T-helper 1 cell treated with Interleukin-12 subunit alpha and Interleukin-12 subunit beta and Interleukin-4 antibody, amounts not matched to agents 30 μg/mL and 1 μg/mL, for 36 hours (primary cell): ENCODE results near the gene CFAP46.

Source experiments
- H3K27ac Mint-ChIP-seq: one replicate; pipeline ENCODE4 v1.8.0; 2021; ENCODE audit warnings: mild to moderate bottlenecking, mixed read lengths
- H3K27me3 Mint-ChIP-seq: one replicate; pipeline ENCODE4 v1.8.0; 2021; ENCODE audit warnings: low read depth, mixed read lengths
- H3K36me3 Mint-ChIP-seq: one replicate; pipeline ENCODE4 v1.8.0; 2021; ENCODE audit warnings: low read depth, mixed read lengths
- H3K4me1 Mint-ChIP-seq: one replicate; pipeline ENCODE4 v1.8.0; 2021; ENCODE audit warnings: low read depth, mixed read lengths
- H3K4me3 Mint-ChIP-seq: one replicate; pipeline ENCODE4 v1.8.0; 2021; ENCODE audit warnings: mild to moderate bottlenecking, moderate library complexity, mixed read lengths
- H3K9me3 Mint-ChIP-seq: one replicate; pipeline ENCODE4 v1.8.0; 2021; ENCODE audit warnings: mixed read lengths

Gene CFAP46

GRCh38 chr10:132983252-132984007, 41.1 kb upstream of the CFAP46 start:
- Mint-ChIP-seq H3K27me3 (no peaks in the 10 kb centered on the region), H3K9me3 (no peaks in the 10 kb centered on the region), H3K4me3 (no peak overlapping the region), H3K4me1 (no peaks in the 10 kb centered on the region), H3K27ac (no peak overlapping the region), H3K36me3 (no peaks in the 10 kb centered on the region)

- Mint-ChIP-seq H3K27ac (no peak overlapping the region), H3K4me1 (no peaks in the 10 kb centered on the region), H3K36me3 (no peaks in the 10 kb centered on the region), H3K9me3 (no peaks in the 10 kb centered on the region), H3K4me3 (no peak overlapping the region), H3K27me3 (no peaks in the 10 kb centered on the region)
These were observed 40.1 kb upstream of the CFAP46 start for GRCh38 chr10:132982301-132982989.

- H3K4me3 Mint-ChIP-seq: no peak overlapping the region
- H3K36me3 Mint-ChIP-seq: no peaks in the 10 kb centered on the region
- H3K9me3 Mint-ChIP-seq: no peaks in the 10 kb centered on the region
- no peaks in the 10 kb centered on the region for H3K4me1 Mint-ChIP-seq
- no peaks in the 10 kb centered on the region for H3K27me3 Mint-ChIP-seq
- H3K27ac Mint-ChIP-seq: no peak overlapping the region
These were observed 39.4 kb upstream of the CFAP46 start for GRCh38 chr10:132981746-132982145.

DNA sequence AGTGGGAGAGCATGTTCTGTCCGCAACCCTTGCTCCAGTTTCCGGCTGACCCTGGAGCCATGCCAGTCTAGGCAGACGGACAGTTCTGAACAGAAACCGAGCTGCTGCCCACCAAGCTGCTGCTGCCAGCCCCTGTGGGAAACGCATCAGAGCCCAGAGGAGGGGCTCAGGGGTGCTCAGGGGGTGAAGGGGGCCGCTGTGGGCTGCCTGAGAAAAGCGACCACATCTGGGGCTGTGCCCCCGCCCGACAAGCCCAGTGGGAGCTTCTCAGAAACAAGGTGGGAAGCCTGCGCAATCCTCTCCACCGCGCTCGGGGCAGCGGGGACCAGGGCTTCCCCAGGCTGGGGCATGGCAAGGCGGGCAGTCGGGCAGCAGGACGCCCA, 38.8 kb upstream of the CFAP46 start:
- Mint-ChIP-seq H3K27me3 (no peaks in the 10 kb centered on the region), H3K9me3 (no peaks in the 10 kb centered on the region), H3K27ac (no peak overlapping the region), H3K36me3 (no peaks in the 10 kb centered on the region), H3K4me1 (no peaks in the 10 kb centered on the region), H3K4me3 (no peak overlapping the region)

GRCh38 chr10:132980426-132981172, 38.2 kb upstream of the CFAP46 start:
- Mint-ChIP-seq H3K4me1 (no peaks in the 10 kb centered on the region), H3K27me3 (no peaks in the 10 kb centered on the region), H3K4me3 (no peak overlapping the region), H3K27ac (no peak overlapping the region), H3K9me3 (no peaks in the 10 kb centered on the region), H3K36me3 (no peaks in the 10 kb centered on the region)

DNA sequence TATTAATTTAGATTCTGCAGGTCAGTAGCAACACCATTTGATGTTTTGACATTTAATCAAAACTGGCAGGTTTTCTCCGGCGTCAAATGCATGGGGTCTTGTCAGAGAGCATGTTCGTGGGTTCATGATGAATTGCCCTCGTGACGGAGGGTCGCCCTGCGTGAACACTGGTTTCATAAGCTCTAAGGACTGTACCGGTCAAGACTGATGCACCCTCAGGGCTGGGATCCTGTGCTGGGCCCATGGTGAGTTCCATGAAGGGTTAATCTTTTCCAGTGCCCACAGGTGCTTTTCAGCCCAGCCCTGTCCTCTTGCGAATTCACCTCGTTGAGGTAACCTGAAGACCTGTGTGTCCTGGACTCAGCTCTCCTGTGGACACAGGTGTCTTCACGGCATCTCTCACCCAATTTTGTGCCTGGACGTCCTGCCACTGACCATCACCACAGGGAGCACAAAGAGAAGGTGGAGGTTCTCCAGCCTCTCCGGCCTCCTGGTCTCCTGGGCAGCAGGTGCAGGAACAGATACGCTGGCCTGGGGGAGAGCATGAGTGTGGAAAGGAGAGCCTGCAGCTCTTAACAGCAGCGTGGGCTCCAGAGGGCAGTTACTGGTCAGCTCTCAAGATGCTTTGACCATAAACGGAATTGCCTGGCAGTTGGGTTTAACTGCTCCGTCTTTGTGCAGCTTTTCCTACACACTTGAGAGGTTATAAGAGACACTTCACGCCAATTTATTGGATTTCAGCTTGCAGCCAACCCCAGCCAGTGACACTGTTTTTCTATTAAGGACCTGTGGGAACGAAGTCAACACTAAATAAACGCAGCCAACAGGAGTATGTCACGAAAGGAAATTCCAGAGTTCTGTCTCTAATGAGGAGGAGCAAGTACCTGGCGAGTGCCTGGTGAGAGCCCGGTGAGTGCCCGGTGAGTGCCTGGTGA, 37.4 kb upstream of the CFAP46 start:
- Mint-ChIP-seq H3K4me1 (no peaks in the 10 kb centered on the region), H3K27me3 (no peaks in the 10 kb centered on the region), H3K9me3 (no peaks in the 10 kb centered on the region), H3K4me3 (no peak overlapping the region), H3K36me3 (no peaks in the 10 kb centered on the region), H3K27ac (no peak overlapping the region)

DNA sequence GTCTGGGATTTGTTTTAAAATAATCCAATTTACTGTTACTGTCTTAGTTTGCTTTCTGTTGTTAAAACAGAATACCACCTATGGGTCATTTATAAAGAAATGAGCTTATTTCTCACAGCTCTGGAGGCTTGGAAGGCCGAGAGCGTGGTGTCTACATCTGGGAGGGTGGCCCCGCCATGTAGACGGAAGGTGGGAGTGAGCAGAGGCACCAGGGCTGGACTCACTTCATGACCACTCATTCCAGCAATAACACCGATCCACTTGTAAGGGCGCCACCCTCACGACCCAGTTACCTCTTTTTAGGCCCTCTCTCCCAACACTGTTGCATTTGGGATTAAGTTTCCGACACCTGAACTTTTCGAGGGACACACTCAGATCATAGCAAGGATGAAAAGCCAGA, 36.2 kb upstream of the CFAP46 start:
- Mint-ChIP-seq H3K27ac (no peak overlapping the region), H3K27me3 (no peaks in the 10 kb centered on the region), H3K4me1 (no peaks in the 10 kb centered on the region), H3K36me3 (no peaks in the 10 kb centered on the region), H3K9me3 (no peaks in the 10 kb centered on the region), H3K4me3 (no peak overlapping the region)

- Mint-ChIP-seq H3K27ac (no peak overlapping the region), H3K9me3 (no peaks in the 10 kb centered on the region), H3K36me3 (no peaks in the 10 kb centered on the region), H3K4me3 (no peak overlapping the region), H3K27me3 (no peaks in the 10 kb centered on the region), H3K4me1 (no peaks in the 10 kb centered on the region)
These were observed 35.4 kb upstream of the CFAP46 start for GRCh38 chr10:132977807-132978206.

DNA sequence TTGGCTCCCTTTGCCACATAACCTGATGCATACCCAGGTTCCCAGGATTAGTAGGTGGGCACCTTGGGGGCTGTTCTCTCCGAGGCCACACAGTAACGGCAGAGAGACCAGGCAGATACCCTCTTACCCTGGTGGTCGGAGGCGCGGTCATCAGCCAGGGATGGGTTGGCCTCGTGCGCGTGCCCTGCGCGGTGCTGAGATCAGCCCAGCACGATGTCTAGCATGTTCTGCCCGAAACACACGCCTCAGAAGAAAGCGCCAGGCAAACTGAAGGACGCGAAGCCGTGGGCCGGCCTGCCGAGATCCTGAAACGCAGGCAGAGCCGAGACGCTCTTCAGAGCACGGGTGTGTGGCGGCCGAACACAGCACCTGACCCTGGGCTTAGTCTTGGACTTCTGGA, 34.7 kb upstream of the CFAP46 start:
- H3K4me1 Mint-ChIP-seq: no peaks in the 10 kb centered on the region
- no peak overlapping the region for H3K4me3 Mint-ChIP-seq
- H3K27ac Mint-ChIP-seq: no peak overlapping the region
- H3K27me3 Mint-ChIP-seq: no peaks in the 10 kb centered on the region
- no peaks in the 10 kb centered on the region for H3K9me3 Mint-ChIP-seq
- H3K36me3 Mint-ChIP-seq: no peaks in the 10 kb centered on the region

DNA sequence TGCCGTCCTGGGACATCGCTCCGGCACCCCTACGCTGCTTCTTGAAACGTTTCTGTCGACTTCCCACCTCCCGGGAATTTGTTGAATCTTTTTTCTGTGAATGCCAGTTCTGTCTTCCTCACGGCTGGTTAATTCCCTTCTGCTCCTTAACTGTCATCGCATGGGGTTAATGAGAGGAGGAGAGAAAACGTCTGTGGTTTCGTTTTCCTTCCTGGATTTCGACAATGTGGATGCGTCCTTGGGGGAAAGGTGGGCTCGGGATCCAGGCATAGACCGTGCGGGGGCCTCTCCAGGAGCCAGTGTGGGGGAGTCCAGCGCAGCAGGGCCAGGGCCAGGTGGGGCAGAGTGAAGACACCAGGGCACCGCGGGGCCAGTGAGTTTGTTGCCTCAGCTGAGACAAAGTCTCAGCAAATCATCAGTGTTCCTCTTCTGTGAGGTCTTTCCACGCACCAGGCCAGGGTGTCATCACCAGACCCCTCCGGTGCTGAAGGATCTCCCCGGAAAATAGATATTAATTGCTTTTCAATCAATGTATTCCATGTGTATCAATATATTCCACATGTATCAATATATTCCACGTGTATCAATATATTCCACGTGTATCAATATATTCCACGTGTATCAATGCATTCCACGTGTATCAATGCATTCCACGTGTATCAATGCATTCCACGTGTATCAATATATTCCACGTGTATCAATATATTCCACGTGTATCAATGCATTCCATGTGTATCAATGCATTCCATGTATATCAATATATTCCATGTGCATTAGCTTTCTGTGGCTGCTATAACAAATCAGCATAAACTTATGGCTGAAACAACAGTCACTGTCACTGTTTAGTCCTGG, 33.7 kb upstream of the CFAP46 start:
- no peak overlapping the region for H3K27ac Mint-ChIP-seq
- no peaks in the 10 kb centered on the region for H3K4me1 Mint-ChIP-seq
- H3K4me3 Mint-ChIP-seq: no peak overlapping the region
- no peaks in the 10 kb centered on the region for H3K36me3 Mint-ChIP-seq
- H3K27me3 Mint-ChIP-seq: peaks cover 5% of the 10 kb centered on the region
- H3K9me3 Mint-ChIP-seq: no peaks in the 10 kb centered on the region

GRCh38 chr10:132974886-132975830, 32.8 kb upstream of the CFAP46 start:
- Mint-ChIP-seq H3K36me3 (no peaks in the 10 kb centered on the region), H3K27ac (no peak overlapping the region), H3K4me1 (no peaks in the 10 kb centered on the region), H3K4me3 (no peak overlapping the region), H3K9me3 (no peaks in the 10 kb centered on the region), H3K27me3 (peaks cover 5% of the 10 kb centered on the region)

DNA sequence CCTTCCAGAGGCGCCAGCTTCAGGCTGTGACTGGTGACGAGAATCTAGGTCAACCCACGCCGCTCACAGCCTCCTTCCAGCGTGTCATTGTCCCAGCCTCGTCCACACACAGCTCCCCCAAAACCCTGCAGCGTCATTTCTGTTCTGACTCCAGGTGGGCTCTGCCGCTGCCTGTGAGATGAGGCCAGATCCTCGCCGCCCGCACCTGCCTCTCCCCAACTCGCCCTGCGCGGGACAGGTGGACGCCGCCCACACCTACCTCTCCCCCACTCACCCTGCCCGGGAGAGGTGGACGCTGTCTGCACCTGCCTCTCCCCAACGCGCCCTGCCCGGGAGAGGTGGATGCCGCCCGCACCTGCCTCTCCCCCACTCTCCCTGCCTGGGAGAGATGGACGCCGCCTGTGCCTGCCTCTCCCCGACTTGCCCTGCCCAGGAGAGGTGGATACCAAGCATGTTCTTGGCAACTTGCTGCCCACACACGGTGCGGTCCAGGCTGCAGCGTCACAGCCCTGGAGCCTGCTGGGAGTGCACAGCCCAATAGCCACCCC, 32.0 kb upstream of the CFAP46 start:
- Mint-ChIP-seq H3K27ac (no peak overlapping the region), H3K9me3 (no peaks in the 10 kb centered on the region), H3K4me1 (no peaks in the 10 kb centered on the region), H3K27me3 (peaks cover 5% of the 10 kb centered on the region), H3K36me3 (no peaks in the 10 kb centered on the region), H3K4me3 (no peak overlapping the region)
